GM18951 (cell line): Measurements from ENCODE around the gene ALAD.
A peak's percentile ranks its signal among the peaks of the same experiment; 100 is the strongest.
"Not testable (repeated sequence)": the region's sequence is repeated elsewhere in the genome, so short reads cannot be mapped to it uniquely, and the experiment has no call there.

Source experiments
- POLR2A ChIP-seq: IDR thresholded peaks from 4 replicates; pipeline ENCODE4 v1.6.1; 2011; ENCODE audit warnings: mild to moderate bottlenecking; ENCODE audit not compliant: insufficient read length, insufficient read depth; ENCODE audit errors: extremely low read depth
- in situ Hi-C: fragments of 300-500 bp; cut with MboI; formaldehyde crosslinking; loops from one replicate; pipeline ENCODE4 v1.12.0; 2022; ENCODE audit warnings: low sequenced_read_pairs, mixed read lengths, inconsistent platforms; ENCODE audit not compliant: unreplicated experiment

Gene ALAD

DNA sequence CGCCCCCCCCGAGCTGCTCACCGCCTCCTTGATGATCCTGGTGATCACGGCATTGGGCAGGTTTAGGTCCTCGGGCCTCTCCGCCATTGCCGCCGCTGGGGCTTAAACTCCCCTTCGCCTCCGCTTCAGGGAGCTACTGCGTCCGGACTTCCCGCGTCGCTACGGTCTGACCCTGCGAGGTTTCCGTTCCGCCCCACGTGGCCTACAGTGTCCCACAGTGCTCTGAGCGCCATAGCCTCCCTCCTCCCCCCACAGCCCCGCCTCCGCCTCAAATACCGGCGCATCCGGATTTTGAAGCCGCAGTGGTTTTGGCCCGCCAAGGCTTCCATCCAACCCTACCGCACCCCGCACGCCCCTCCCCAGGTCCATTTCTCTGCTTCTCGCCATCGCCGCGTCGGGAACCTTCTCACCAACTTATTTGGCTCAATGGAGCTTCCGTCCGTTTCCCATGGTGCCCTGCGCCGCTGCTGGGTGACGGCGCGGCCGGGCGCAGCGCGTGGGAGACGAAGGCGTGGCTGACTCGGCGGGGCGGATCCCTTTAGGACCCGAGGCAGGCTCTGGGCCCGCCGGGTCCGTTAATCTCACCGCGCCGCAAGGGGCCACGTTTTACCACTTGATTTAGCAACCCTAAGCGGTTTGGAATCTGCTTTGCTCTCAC lies 9.3 kb upstream of the ALAD start, which contains the start of the genes C9orf43 and POLE3:
C9orf43 (plus strand) TSS at position 541 of the 658 bp plus-strand sequence. CDS start 2,747 bp downstream, outside the sequence.
POLE3 (minus strand) TSS at position 469 of the 658 bp plus-strand sequence; CDS start at position 87, 382 bp downstream.
- TF ChIP-seq POLR2A = peak; percentile 74
- in situ Hi-C loops = no loop called here

DNA sequence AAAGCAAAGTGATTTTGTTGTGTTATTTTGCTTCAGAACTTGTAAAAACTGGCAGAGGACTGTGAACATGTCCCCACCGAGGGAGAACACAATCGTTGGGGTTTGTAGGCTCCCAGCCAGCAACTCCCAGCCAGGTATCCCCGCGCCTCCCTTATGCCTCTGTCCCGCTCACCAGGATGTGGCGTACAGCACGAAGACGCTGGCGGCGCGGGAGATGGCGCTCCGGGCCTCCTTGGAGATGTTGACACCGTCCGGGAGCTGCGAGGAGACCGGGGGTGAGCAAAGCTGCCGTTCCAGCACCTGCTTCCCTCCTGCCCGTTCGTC lies 8.8 kb upstream of the ALAD start:
- TF ChIP-seq POLR2A = no peak
- in situ Hi-C loops = no loop called here

GRCh38 chr9:113409481-113409880 lies 8.4 kb upstream of the ALAD start:
- in situ Hi-C loops = no loop called here
- no peak for TF ChIP-seq POLR2A

- in situ Hi-C loops = not testable (repeated sequence)
Measured at GRCh38 chr9:113406873-113407511, 5.9 kb upstream of the ALAD start.

DNA sequence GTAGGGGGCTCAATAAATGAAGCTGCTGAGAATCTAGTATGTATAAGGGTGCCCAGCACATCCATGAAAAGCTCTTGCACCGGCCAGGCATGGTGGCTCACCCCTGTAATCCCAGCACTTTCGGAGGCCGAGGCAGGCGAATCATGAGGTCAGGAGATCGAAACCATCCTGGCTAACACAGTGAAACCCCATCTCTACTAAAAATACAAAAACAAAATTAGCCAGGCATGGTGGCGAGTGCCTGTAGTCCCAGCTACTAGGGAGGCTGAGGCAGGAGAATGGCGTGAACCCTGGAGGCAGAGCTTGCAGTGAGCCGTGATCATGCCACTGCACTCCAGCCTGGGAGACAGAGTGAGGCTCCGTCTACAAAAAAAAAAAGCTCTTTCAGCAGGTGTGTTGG lies 5.3 kb upstream of the ALAD start:
- in situ Hi-C loops = not testable (repeated sequence)

GRCh38 chr9:113403646-113404045 lies 2.6 kb upstream of the ALAD start:
- in situ Hi-C loops = no loop called here
- TF ChIP-seq POLR2A = no peak

GRCh38 chr9:113399646-113400200 lies 1.4 kb downstream of the ALAD start:
- in situ Hi-C loops = no loop called here
- no peak for TF ChIP-seq POLR2A

- no peak for TF ChIP-seq POLR2A
- in situ Hi-C loops = no loop called here
Measured at GRCh38 chr9:113398796-113399195, 2.3 kb downstream of the ALAD start.

DNA sequence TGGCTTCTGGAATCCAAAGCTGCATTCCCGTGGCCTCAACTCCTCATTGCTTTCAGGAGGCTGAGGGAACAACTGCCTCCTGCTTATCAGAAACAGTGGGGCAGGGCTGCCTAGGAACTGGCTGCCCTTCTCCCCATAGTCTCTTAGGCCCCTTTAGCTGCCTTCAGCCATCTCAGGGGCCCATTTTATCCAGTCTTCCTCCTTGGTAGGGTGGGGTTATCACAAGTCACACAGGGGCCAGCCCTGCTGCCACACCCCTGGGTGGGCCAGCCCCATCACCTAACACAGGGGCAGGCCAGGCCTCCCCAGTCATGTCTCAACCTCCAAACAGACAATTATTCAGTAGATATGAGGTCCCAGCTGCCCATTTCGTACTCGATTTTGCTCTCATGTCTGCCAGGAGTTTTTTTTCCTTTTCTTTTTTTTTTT lies 3.9 kb downstream of the ALAD start:
- in situ Hi-C loops = no loop called here
- no peak for TF ChIP-seq POLR2A

- in situ Hi-C loops = no loop called here
- no peak for TF ChIP-seq POLR2A
Measured at GRCh38 chr9:113395000-113395861, 5.9 kb downstream of the ALAD start.

- in situ Hi-C loops = no loop called here
- no peak for TF ChIP-seq POLR2A
Measured at GRCh38 chr9:113393281-113393680, 7.8 kb downstream of the ALAD start.

- in situ Hi-C loops = no loop called here
- no peak for TF ChIP-seq POLR2A
Measured at GRCh38 chr9:113391917-113392316, 9.2 kb downstream of the ALAD start.

- in situ Hi-C loops = no loop called here
- TF ChIP-seq POLR2A = no peak
Measured at GRCh38 chr9:113390192-113390960, 10.7 kb downstream of the ALAD start.
